Islet of Langerhans (tissue), 1 donor: ENCODE results near the gene DUSP28.

Source experiments
- FAIRE-seq: peaks from one replicate; lab custom pipeline; 2011; peaks lifted over from hg19 to GRCh38; lab: Jason Lieb, UNC

The DUSP28 gene

GRCh38 chr2:240586919-240587800 lies 27.0 kb downstream of the DUSP28 start:
- no peak for FAIRE-seq

GRCh38 chr2:240588006-240588655 lies 28.0 kb downstream of the DUSP28 start:
- FAIRE-seq = no peak

GRCh38 chr2:240588669-240589068 lies 28.5 kb downstream of the DUSP28 start:
- no peak for FAIRE-seq

DNA sequence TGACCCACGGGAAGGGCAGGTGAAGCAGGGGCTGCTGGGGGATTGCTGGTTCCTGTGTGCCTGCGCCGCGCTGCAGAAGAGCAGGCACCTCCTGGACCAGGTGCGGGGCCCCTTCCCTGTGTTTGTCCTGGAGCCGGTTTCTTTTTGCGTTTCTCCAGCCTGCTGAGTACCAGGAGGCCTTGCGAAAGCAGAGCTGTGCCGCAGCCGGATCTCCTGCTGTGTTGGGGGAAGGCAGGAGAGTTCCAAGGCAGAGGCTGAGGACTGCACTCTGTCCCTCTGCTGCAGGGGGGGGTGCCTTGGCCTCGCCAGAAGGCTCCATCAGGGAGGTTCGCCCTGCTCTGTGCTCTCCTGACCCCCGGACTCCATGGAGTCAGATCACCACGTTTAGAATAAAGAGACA lies 29.2 kb downstream of the DUSP28 start:
- no peak for FAIRE-seq

DNA sequence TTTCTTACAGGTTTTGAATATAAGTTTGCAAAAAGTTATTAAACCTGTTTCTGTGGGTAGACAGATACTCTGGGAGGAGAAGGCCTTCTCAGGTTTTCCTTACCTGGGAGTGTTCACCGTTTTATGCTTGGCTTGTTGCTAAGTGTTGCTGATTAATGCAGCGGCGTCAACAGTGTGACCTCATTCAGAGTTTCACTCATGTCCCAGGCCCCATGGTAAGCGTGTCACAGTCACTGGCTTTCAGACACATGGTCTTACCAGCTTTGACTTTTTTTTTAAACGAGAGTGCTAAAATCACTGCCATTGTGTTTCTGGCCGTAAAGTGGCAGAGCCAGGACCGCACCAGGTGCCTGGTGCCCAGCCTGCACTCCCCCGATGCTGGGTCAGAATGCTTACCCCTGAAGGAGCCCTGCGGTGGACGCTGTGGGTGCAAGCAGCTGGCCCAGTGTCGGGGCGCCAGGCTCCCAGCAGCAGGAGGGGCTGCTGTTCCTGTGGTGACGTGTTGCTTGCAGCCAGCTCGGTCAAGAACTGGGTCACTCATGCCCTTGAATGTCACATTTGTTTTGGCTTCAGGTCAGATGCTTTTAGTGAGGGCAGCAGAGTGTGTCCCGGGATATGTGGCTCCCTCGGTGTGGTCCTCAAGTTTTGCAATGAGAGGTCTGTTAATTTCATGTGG lies 29.8 kb downstream of the DUSP28 start:
- FAIRE-seq = no peak

GRCh38 chr2:240590681-240591111 lies 30.5 kb downstream of the DUSP28 start:
- no peak for FAIRE-seq

DNA sequence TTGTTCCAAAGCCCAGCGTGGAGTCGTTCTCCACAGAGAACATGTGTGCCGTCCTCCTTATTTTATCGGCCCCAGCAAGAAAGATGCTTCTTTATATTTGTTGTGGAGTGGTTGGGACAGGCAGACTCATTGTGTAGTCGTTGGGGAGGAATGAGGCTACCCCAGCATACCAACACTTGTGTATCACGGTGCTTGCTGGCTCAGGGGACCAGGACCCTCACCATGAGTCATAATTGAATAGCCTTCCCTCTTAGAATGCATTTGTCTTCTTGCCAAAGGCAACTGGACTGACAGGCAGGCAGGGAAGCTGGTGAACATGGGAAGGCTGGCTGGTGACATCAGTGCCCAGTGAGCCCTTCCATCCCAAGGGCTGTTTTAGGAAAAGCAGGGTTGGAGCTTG lies 31.1 kb downstream of the DUSP28 start:
- FAIRE-seq = no peak

GRCh38 chr2:240591784-240592183 lies 31.6 kb downstream of the DUSP28 start:
- FAIRE-seq = no peak

DNA sequence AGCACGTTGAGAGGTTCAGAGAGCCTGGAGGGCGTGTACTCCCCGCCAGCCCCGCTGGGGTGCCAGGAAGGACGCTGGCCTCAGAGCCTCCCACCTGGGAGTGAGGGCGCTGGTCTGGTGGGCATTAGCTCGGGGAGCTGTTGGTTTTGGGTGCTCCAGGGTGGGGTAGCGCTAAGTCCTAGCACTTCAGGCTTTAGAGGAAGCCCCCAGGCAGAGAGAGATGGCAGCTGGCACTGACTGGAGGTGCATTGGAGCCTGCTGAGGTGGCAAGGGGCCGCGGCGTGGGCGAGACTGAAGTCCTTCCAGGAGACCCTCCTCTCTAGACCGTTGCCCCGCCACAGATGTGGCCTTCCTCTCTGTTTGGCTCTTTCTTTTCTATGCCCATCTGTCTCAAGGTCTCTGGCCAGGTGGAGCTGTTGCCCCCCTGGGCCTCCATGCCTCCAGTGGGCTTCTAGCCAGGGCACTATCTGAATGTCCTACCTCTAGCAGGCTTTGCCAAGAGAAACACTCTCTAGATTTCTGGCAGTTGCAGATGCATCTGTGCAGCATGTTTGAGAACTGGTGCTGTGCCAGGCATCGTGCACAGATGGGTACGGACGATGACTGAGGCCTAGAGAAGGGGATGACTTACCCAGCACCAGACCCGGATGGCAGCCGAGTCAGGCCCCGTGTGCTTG lies 33.0 kb downstream of the DUSP28 start:
- FAIRE-seq = no peak

GRCh38 chr2:240593703-240594451 lies 33.7 kb downstream of the DUSP28 start:
- FAIRE-seq = no peak

GRCh38 chr2:240594511-240595380 lies 34.6 kb downstream of the DUSP28 start:
- FAIRE-seq = no peak

DNA sequence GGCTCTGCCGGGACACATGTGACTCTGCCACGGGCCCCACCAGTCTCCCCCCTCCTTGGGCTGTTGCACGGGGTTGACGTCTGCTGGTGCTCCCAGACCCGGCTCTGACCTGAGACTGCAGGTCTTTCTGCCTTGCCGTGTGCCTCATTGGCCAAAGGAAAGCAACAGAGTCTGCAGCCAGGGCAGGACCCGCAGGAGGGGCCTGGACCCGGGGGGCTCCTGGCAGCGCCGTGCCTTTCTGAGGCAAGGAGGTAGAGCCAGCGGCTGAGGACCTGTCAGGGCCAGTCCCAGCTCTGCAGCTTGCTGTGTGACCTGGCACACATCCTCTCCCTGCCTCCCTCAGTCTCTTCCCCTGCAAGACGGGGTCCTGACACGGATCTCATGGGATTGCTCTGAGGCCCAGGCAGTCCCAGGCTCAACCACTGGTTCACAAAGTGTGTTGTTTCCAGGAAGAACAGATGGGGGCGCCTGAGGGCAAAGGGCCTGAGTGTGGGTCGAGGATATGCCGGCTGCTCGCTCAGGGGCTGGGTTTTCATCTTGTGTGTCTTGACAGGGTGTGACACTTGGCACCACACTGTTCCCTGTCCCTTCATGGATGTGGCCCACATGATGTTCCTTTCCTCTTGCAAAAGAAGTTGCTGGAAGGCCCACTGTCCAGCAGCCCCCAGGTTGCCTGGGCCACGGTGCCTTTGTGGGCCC lies 35.4 kb downstream of the DUSP28 start:
- no peak for FAIRE-seq

DNA sequence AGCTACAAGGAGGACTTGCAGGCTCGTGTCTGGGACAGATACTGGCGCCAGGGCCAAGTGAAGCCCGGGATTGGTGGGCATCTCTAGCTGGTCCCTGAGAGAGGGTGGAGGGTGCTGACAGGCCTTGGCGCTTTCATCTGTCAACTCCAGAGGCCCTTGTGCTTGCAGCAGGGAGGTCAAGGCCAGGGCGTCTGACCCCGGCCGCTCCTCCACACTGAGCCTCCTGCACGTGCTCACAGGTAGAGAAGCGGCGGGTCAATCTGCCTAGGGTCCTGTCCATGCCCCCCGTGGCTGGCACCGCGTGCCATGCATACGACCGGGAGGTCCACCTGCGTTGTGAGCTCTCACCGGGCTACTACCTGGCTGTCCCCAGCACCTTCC lies 35.9 kb downstream of the DUSP28 start:
- FAIRE-seq = no peak

GRCh38 chr2:240596491-240596931 lies 36.4 kb downstream of the DUSP28 start:
- no peak for FAIRE-seq

DNA sequence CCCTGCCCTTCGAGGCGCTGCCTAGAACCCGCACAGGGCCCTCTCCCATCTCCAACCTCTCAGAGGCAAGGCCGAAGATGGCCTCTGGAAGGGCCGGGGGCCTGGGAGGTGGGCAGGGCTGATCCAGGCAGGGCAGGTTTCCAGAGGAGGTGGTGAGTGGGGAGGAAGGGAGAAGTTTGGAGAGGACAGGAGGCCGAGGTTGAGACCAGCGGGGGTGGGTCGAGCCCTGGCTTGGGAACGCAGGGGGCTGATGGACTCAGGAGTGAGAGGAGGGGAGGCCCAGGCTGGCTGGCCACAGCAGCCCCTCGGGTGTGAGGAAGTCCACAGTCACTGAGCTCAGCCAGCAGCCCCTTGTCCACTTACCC lies 36.9 kb downstream of the DUSP28 start:
- no peak for FAIRE-seq

DNA sequence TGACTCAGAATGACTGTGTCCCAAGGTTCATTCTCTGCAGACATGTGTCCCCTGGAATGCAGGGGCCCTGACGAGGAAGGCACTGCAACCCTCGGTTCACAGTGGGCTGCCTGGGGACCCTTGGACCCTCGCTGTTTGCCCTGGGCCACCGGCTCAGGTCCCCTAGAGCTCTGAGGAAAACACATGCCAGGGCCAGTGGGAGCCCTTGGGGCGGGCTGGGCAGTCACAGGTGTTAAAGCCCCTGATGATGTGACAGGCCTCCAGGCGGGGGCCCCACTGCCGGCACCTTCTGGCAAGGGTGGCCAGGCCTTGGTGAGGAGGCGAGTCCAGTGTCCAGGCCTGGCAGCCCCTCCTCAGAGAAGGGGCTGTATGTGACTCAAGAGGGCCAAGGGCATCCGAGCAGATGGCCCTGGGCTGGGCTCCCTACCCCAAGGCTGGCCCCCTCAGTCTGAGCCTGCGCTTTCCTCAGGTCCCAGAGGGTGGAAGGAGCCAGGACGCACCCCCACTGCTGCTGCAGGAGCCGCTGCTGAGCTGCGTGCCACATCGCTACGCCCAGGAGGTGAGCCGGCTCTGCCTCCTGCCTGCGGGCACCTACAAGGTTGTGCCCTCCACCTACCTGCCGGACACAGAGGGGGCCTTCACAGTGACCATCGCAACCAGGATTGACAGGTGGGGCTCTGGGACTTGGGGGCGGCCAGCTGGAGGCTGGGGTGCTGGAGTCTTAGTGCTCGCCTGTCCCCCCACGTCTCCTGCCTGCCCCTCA lies 37.4 kb downstream of the DUSP28 start:
- no peak for FAIRE-seq

DNA sequence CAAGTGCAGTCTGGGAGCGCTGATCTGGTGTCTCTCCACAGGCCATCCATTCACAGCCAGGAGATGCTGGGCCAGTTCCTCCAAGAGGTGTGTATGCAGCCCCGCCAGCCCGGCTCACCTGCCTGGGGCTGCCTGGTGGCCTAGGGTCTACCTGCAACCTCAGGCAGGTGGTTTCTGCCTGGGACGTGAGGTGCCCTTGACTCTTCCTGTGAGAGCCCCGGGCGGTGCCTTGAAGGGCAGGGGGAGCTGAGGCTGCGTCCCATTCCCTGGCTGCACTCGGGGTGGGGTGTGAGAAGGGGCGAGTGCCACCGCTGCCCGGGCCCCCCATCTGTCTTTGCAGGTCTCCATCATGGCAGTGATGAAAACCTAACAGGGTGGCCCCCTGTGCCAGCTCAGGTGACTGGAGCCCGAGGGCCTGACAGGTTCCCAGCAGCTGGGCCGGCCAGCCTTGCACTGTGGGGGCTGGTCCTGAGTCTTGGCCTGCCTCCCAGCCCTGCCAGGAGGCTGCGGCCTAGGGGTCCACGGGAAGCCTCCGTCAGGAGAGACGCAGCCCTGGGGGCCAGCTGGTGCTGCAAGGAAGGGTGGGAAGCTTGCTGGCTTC lies 38.3 kb downstream of the DUSP28 start:
- FAIRE-seq = no peak

GRCh38 chr2:240599141-240599583 lies 39.0 kb downstream of the DUSP28 start:
- no peak for FAIRE-seq

- no peak for FAIRE-seq
Measured at GRCh38 chr2:240600451-240600961, 40.3 kb downstream of the DUSP28 start.
